Fibroblast of skin of right biceps (primary cell): ENCODE results near the gene RPTOR.
A peak's percentile ranks its signal among the peaks of the same experiment; 100 is the strongest.
"Not testable (repeated sequence)": the region's sequence is repeated elsewhere in the genome, so short reads cannot be mapped to it uniquely, and the experiment has no call there.

ENCODE experiments used
- DNase-seq: peaks from one replicate; pipeline ENCODE4 v3.0.0-alpha.2; 2013

Gene RPTOR

GRCh38 chr17:80724775-80725266 is 180.2 kb downstream of the RPTOR start:
- DNase-seq, result peak; percentile 91

- DNase-seq, result peak; percentile 25
Measured at GRCh38 chr17:80725517-80725916, 180.9 kb downstream of the RPTOR start.

- no peak for DNase-seq
Measured at GRCh38 chr17:80726558-80727408, 182.1 kb downstream of the RPTOR start.

- DNase-seq, result no peak
Measured at GRCh38 chr17:80727409-80727755, 182.7 kb downstream of the RPTOR start.

GRCh38 chr17:80729016-80729415 is 184.4 kb downstream of the RPTOR start:
- DNase-seq, result no peak

- DNase-seq, result no peak
Measured at GRCh38 chr17:80729761-80730160, 185.1 kb downstream of the RPTOR start.

GRCh38 chr17:80730739-80731138 is 186.1 kb downstream of the RPTOR start:
- DNase-seq, result no peak

- DNase-seq, result no peak
Measured at GRCh38 chr17:80731323-80731722, 186.7 kb downstream of the RPTOR start.

GRCh38 chr17:80732268-80732667 is 187.6 kb downstream of the RPTOR start:
- DNase-seq, result peak; percentile 90

GRCh38 chr17:80737106-80738019 is 192.7 kb downstream of the RPTOR start:
- no peak for DNase-seq

- DNase-seq, result no peak
Measured at GRCh38 chr17:80738020-80738808, 193.6 kb downstream of the RPTOR start.

GRCh38 chr17:80738987-80739730 is 194.5 kb downstream of the RPTOR start:
- DNase-seq, result no peak

- DNase-seq, result no peak
Measured at GRCh38 chr17:80740141-80740540, 195.5 kb downstream of the RPTOR start.

GRCh38 chr17:80742091-80742490 is 197.5 kb downstream of the RPTOR start:
- DNase-seq, result no peak

- DNase-seq, result no peak
Measured at GRCh38 chr17:80742581-80743180, 198.0 kb downstream of the RPTOR start.

GRCh38 chr17:80743181-80743771 is 198.6 kb downstream of the RPTOR start:
- no peak for DNase-seq

GRCh38 chr17:80743973-80744372 is 199.3 kb downstream of the RPTOR start:
- DNase-seq, result not testable (repeated sequence)

- not testable (repeated sequence) for DNase-seq
Measured at GRCh38 chr17:80744725-80745124, 200.1 kb downstream of the RPTOR start.

GRCh38 chr17:80745183-80745582 is 200.5 kb downstream of the RPTOR start:
- DNase-seq, result no peak

GRCh38 chr17:80746262-80746935 is 201.8 kb downstream of the RPTOR start:
- DNase-seq, result no peak

GRCh38 chr17:80747469-80747868 is 202.8 kb downstream of the RPTOR start:
- DNase-seq, result no peak
